Stimulated activated CD4-positive, alpha-beta T cell treated with anti-CD3 and anti-CD28 coated beads, Interleukin-15, amount 100 ng/mL, for 1 hour (primary cell): Measurements from ENCODE around the gene GATAD2B.

Source experiments
- DNase-seq, 2 donors: peaks; one replicate each; pipeline ENCODE4 v3.0.0-alpha.2; 2020; ENCODE audit warnings: low read depth in 1 of 2, low spot score in 1 of 2

Gene GATAD2B

GRCh38 chr1:153922972-153923925, at the start of gene GATAD2B:
Gene GATAD2B, minus strand, starts transcription at chr1:153922972. Its CDS starts 94,625 bp downstream, at chr1:153828347.
- DNase-seq: peak; percentile 89 to 98

DNA sequence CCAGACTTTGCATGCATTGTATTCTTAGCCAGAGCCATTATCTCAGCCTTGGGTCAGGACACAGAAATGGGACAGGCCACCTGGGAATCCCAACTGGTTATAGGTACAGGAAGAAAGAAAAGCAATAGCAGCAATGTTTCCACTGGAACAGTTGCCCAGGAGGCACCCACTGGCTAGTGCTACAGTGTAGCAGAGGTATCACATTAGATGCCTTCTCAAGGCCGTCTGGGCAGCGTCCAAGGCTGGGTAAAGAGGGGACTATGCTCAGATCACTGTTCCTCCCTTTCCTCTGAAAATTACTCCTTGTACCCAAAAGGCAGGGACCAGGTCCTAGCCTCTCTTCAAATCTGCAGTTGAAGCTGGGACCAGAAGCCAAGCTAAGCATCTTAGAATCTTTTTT, 47.6 kb upstream of the GATAD2B start:
- DNase-seq: no peak

- DNase-seq: no peak
Measured at GRCh38 chr1:153968972-153969371, 46.2 kb upstream of the GATAD2B start.

DNA sequence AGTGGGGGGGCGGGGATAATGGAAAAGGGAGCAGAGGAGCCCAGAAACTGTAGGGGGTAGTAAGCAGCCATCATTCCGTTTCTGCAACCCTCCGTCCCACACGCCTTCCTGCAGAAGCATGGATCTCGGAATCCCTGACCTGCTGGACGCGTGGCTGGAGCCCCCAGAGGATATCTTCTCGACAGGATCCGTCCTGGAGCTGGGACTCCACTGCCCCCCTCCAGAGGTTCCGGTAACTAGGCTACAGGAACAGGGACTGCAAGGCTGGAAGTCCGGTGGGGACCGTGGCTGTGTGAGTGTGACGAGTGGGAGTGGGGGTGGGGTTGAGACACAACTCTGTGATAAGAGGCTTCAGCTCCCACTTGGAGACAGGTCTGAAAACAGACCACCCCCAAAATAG, 45.6 kb upstream of the GATAD2B start:
- DNase-seq: no peak

DNA sequence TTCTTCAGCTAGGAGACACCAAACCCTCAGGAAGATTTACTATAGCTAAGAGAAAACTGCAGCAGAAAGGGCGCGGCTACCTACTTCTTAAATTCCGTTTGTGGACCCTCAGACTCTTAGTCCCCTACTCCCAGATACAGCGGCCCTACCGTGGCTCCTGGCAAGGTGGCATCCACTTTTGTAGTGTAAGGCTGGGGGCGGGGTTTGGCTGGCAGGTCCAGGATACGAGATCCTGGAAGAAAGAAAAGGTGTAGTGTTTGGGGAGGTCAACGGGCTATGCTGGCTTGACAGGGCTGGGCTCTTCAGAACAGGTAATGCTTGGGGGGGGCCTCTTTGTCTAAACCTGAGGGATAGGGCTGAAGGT, 45.2 kb upstream of the GATAD2B start:
- no peak for DNase-seq

DNA sequence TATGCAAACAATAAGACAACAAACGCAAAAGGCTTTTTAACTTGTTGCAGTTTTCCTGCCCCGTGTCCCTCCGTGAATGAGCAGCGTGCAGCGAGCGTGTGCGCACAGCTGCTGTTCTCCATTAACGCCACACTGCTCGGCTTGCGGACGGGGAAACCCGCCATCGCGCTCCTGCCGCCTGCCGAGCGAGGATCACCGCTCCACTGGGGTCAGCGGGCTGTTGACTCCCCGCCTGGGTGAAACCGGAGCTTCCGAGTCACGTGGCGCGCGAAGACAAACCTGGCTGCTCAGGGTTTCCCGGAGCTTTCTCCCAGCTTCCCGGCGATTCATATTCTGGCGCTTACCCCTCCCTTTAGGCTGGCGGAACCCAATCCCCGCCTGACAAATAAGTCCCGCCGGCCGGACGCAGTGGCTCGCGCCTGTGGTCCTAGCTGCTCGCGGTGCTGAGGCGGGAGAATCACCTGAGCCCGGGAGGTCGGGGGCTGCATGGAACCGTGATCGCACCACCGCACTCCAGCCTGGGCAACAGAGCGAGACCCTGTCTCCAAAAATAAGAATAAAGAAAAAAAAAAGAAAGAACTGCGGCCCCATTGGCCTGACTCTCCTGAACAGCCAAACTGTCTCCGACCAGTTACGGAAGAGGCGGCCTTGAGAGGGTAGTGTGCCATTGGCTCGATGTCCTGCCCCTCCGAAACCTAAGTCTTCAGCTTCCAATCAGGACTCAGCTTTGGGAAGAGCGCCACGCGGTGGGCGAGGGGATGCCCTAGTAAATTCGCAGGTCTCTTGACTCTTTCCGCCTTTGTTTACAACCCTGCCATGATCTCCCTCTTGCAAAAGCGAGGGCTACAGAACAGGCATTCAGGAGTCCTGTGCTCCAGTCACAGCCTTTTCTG, 44.6 kb upstream of the GATAD2B start, which contains the start of gene CREB3L4:
TSS of gene CREB3L4 (plus strand) at position 796 of the 893 bp plus-strand sequence. CDS start 624 bp downstream, outside the sequence.
- peak; percentile 63 to 67 for DNase-seq

DNA sequence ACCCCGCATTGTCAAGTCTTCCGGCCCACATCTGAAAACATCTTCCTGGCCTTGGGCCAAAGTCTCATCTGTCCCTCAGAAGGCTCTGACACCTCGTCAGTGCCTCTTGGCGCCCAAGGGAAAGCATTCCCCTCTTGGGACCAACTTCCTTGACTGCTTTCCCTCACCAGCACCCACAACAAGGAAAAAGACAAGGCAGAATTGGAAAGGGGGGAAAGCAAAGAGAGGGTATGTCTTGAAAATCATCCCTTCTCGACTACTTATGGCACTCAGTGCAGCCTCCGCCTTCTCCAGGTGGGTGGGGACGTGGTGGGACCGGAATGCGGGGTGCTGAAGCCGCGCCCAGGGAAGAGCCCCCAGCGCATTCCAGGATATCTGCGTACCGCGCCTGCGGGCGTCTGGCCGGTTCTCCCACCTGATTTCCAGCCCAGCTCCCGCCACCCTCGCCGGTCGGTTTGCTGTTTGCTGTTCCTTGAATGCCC, 41.1 kb upstream of the GATAD2B start:
- DNase-seq: no peak

DNA sequence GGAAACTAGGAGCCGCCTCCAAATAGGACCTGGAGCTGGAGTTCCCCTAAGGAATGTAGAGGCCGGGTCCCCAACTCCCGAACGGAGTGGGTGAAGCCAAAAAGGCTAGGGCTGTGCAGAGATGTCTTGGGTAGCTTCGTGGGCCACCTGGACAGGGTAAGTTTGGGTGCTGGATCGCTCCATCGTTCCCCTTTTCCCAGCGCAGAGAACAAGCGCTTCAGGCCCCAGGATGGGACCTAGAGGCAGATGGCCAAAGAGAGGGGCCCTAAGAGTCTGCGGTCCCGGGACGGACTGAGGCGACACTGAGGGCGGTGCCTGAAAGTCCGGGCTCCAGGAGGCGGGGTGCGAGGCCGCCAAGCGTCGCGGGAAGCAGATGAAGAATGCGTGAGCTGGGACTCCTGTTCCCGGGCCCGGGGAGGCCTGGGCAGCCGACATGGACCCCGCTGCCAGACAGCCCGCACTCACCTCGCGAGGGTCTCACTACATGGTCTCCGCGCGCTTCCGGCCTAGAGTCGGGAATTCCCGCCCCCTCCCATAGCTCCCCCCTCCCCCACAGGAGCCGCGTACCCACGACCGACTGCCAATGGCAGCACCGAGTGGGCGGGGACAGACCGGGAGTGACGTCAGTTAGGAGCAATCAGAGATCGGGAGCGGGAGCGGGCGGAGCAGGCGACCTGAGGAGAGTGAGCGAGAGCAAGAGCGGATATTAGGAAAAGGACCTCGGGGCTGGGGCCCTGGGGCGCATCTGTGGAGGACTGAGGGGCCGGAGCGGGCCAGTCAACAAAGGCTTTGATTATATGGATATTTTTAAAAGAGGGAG, 40.5 kb upstream of the GATAD2B start, which contains the start of gene SLC39A1:
TSS of gene SLC39A1 (minus strand) at position 508 of the 820 bp plus-strand sequence. CDS start 822 bp downstream, outside the sequence.
- DNase-seq: peak; percentile 82 to 86

GRCh38 chr1:153962088-153963029, 39.6 kb upstream of the GATAD2B start:
- no peak for DNase-seq

DNA sequence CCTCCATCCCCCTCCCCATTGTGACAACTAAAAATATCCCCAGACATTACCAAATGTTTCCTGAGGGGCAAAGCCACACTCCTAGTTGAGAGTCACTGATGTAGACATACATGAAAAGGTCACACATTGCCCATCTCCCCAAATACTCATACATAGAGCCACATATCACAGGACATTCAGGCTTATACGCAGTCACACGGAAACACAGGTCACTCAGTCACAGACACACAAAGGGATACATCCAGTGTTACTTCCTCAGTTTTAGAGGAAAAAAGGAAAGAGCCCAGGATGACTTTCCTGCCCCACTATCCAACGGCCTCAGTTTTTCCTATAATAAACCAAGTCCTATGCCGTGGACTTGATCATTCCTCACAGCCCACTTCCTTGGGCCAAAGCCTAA, 38.6 kb upstream of the GATAD2B start:
- no peak for DNase-seq

GRCh38 chr1:153960206-153960605, 37.4 kb upstream of the GATAD2B start:
- DNase-seq: no peak

DNA sequence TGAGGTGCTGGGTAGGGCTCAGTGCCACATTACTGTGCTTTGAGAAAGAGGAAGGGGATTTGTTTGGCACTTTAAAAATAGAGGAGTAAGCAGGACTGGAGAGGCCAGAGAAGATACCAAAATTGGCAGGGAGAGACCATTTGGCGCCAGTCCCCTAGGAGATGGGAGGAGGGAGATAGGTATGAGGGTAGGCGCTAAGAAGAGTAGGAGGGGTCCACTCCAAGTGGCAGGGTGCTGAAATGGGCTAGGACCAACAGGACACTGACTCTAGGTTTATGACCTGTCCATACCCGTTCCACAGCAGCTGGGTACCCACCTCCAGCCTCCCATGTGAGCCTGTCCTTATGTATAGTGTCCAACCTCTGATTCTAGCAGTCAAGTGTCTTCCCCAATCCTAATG, 36.7 kb upstream of the GATAD2B start:
- DNase-seq: no peak

DNA sequence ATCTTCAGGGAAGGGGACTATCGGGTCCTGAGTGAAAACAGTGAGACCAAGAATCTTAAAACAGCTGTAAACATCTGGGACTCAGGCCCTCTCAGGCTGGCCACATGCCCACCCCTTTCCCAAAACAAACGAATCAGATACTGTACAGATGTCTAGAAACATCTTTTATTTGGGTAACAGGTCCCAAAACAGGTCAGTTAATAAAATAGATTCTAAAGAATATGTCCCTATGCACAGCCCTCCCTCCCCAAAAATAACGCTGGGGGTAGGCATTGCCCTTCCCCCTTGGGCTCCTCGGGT, 36.1 kb upstream of the GATAD2B start:
- DNase-seq: no peak

GRCh38 chr1:153958111-153958960, 35.6 kb upstream of the GATAD2B start, which contains the start of gene CRTC2:
Gene CRTC2, minus strand, starts transcription at chr1:153958612. Its CDS starts 115 bp downstream, at chr1:153958497.
- DNase-seq: peak; percentile 90 to 91

DNA sequence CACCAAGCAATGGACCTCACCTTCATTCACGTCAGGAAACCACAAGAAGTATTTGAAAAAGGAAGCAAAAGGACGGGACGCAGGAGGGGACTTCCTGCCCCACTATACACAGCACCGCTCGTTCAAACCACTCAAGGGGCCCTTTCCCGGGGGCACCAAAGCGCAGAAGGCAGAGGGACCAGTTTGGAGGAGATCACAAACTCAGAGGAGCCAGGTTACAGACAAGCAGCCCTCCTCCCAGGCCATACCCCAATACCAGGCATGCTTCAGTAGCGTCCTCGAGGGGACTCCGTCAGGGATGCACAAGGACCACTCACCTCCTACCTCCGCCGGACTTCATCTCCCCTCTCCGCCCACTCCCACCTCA, 35.0 kb upstream of the GATAD2B start:
- DNase-seq: no peak

DNA sequence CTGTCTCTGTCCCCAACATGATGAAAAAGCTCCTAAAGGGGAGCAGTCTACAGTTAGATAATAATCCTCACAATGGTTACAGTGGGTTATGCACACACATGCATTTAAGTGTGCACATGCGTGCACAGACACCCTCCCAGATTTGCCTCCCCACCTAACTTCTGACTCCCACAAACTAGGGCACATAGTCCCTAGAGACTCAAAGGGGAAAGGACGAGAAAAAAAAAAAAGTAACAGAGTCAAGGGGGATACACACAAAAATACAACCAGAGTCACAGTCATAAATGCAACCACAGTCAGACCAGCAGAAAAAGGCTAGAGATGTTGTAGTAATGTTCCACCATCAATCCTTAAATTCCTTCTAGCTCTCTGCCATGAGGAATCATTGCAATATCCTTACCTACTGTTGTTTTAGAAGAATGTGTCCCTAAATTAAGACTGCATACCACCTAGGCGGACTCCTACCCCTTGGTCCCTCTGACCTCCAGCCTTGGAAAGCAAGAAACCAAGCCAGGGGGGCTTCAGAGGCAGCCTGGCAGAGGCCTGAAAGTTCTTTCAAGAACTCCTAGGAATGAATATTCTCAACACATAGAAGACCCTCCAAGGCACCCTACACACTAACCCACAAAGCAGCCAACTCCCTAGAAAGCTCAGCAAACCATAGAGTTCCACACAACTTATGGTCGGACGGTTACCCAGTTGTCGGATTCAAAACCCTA, 34.4 kb upstream of the GATAD2B start:
- DNase-seq: no peak

- DNase-seq: no peak
Measured at GRCh38 chr1:153954826-153955225, 32.1 kb upstream of the GATAD2B start.

DNA sequence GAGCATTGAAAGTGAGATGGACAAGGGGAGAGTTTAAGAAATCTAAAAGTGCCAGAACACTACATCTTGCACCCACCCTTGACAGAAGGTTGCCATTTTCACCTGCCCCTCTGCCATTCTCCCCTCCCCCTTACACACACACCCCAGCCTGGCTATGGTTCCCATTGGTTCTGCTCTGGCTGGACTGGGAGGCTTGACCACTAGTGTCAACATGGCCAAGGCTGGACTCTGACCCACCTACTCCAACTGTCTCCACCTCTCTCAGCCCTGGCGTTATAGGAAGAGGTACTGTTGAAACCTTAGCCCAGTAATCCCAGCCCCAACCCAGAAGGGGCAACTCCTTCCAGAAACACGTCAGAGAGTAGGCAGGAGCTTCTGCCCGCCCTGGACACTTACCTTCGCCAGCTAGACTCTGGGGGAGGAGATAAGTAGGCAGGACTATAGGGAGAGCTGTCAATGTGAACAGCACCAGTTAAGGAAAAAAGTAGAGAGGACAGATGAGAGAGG, 31.1 kb upstream of the GATAD2B start:
- DNase-seq: no peak
